ENCODE measurements around the gene P4HA2.

P4HA2 gene

DNA sequence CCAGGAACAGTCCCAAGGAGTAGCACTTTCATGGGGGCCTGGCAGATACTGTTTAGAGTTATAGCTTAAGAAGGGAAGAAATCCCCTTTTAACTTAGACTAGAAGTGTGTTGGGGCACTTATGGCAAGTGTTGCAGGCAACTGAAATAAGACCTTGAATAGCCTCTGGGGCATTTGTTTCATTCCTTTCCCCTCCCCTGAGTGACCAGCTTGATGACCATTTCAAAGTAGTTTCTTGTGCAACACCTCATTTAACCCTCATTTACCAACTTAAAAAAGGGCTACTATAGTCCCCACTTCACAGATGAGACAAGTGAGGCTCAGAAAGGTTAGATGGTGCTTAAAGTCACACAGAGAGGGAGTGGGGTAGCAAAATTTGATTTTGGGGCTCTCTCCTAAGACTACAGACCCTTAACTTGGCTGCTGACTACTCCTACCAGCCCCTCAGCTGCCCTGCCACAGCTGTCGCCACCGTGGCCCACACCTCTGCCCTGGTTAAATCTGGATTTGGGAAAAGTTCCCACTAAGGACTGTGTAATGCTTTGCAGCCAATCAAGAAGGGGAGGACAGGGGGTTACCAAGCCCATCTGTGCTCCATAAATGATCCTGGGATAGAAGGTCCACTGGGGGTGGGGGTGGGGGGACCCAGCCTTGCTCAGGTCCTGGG, 35.4 kb upstream of the P4HA2 start:
- Histone ChIP-seq H3F3A (ENCODE audit: insufficient read depth, low read length) (no peaks in the 10 kb centered on the region), H3K9me2 (replicated peaks; ENCODE audit: insufficient read depth, low read length) (no peaks in the 10 kb centered on the region), H3K4me2 (ENCODE audit: low read depth, low read length) (no peak overlapping the region), H3K36me3 (replicated peaks; ENCODE audit: insufficient read depth, low read length) (no peaks in the 10 kb centered on the region), H3K4me1 (ENCODE audit: low read length) (no peaks in the 10 kb centered on the region), H3K79me2 (ENCODE audit: low read length) (no peaks in the 10 kb centered on the region), H3K27me3 (replicated peaks; ENCODE audit: insufficient read depth, low read length) (no peaks in the 10 kb centered on the region), H3K9ac (ENCODE audit: low read length) (no peak overlapping the region), H2AFZ (ENCODE audit: low read length) (no peak overlapping the region), H3K4me3 (ENCODE audit: low read length) (no peak overlapping the region), H4K20me1 (ENCODE audit: insufficient read depth, low read length) (no peaks in the 10 kb centered on the region), H3K9me3 (replicated peaks; ENCODE audit: insufficient read depth, low read length) (no peaks in the 10 kb centered on the region), H3K27ac (ENCODE audit: low read length) (no peak overlapping the region)
- DNase-seq = no peak
- no peak for TF ChIP-seq EZH2 (optimal IDR thresholded peaks at IDR 0.05; ENCODE audit: low read depth, low read length)
- TF ChIP-seq, protein P1, sequence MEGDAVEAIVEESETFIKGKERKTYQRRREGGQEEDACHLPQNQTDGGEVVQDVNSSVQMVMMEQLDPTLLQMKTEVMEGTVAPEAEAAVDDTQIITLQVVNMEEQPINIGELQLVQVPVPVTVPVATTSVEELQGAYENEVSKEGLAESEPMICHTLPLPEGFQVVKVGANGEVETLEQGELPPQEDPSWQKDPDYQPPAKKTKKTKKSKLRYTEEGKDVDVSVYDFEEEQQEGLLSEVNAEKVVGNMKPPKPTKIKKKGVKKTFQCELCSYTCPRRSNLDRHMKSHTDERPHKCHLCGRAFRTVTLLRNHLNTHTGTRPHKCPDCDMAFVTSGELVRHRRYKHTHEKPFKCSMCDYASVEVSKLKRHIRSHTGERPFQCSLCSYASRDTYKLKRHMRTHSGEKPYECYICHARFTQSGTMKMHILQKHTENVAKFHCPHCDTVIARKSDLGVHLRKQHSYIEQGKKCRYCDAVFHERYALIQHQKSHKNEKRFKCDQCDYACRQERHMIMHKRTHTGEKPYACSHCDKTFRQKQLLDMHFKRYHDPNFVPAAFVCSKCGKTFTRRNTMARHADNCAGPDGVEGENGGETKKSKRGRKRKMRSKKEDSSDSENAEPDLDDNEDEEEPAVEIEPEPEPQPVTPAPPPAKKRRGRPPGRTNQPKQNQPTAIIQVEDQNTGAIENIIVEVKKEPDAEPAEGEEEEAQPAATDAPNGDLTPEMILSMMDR (IDR thresholded peaks at IDR 0.05; ENCODE audit: low read length) = no peak
- no peak for TF ChIP-seq EZH2phosphoT487 (IDR thresholded peaks at IDR 0.05; ENCODE audit: low read length)

DNA sequence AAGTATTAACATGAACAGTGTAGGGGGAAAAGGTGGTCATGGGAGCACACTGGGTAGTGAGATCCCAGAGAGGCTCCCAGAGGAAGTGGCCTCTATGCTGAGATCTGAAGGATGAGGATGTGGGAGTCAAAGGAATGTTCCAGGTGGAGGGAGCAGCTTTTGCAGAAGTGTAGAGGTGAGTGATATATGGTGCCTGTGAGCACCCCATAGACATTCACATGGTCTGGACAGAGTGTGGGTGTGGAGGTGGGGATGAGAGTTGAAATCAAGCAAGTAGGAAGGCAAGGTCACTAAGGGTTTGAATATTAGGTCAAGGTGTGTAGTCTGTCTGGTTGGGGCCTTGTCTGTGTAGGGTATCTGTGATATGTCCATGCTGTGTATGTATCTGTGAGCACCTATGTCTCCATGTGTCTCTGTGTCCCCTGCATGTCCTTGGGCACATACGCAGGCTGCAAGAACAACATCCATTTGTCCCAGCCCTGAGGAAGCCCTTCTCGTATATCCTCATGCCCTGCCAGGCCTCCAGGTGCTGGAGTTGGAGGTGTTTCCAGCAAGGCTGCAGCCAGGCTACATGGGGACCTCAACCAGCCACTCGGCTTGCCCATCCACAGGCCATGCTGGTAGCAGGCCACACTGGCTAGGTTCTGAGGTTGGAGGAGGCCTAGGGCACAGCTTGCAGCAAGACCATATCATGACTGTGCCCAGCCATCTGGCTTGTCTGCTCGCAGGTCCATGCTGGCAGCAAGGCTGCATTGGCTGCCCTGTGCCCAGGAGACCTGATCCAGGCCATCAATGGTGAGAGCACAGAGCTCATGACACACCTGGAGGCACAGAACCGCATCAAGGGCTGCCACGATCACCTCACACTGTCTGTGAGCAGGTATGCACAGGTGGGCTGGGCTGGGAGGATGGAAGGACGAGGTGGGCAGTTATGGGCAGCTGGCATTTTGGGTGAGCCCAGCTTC, 34.5 kb upstream of the P4HA2 start:
- Histone ChIP-seq H3K4me1 (ENCODE audit: low read length) (no peaks in the 10 kb centered on the region), H3K79me2 (ENCODE audit: low read length) (no peaks in the 10 kb centered on the region), H3K9me3 (replicated peaks; ENCODE audit: insufficient read depth, low read length) (no peaks in the 10 kb centered on the region), H3K4me3 (ENCODE audit: low read length) (no peak overlapping the region), H3K9ac (ENCODE audit: low read length) (no peak overlapping the region), H3K4me2 (ENCODE audit: low read depth, low read length) (no peak overlapping the region), H3K36me3 (replicated peaks; ENCODE audit: insufficient read depth, low read length) (no peaks in the 10 kb centered on the region), H3K27me3 (replicated peaks; ENCODE audit: insufficient read depth, low read length) (no peaks in the 10 kb centered on the region), H2AFZ (ENCODE audit: low read length) (no peak overlapping the region), H4K20me1 (ENCODE audit: insufficient read depth, low read length) (no peaks in the 10 kb centered on the region), H3F3A (ENCODE audit: insufficient read depth, low read length) (no peaks in the 10 kb centered on the region), H3K27ac (ENCODE audit: low read length) (no peak overlapping the region), H3K9me2 (replicated peaks; ENCODE audit: insufficient read depth, low read length) (no peaks in the 10 kb centered on the region)
- TF ChIP-seq, protein P1 (IDR thresholded peaks at IDR 0.05; ENCODE audit: low read length) = no peak
- TF ChIP-seq EZH2 (optimal IDR thresholded peaks at IDR 0.05; ENCODE audit: low read depth, low read length) (no peak), EZH2phosphoT487 (IDR thresholded peaks at IDR 0.05; ENCODE audit: low read length) (no peak)
- DNase-seq = no peak

DNA sequence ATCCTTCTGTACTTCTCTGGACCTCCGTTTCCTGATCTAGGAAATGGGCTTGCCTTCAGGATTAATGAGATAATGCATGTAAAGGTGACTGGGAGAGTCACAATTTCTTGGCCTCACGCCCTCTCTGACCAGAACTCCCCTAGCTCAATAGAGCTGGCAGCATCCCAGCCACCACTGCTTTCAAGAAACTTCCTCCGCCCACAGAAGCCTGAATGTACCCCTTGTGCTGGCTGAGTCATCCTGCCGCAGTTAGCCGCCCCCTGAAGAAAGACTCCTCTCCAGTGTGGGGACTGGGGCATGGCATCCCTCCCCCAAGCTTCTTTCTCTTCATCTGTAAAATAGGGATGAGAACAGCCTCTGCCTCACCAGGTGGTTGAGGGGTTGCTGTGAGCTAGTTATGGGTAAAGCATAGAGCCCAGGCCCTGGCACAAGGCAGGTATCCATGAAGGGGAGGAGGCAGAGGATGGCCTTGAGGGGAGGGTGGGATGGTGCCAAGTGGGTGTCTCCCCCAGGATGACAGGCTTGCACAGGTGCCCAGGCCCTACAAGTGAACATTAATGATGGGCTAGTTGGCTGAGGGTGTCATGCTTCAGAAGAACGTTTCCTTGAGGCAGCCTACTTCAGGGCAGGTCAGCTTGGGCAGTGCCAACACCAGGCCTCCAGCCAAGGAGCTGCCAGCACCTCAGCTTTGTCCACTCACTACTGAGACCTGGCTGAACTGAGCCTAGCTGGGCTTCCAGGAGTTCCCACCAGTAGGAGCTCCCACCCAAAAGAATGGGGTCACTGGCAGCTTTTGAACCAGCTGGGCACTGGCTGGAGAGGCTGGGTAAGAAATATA, 33.3 kb upstream of the P4HA2 start:
- H3K27ac ChIP-seq (ENCODE audit: low read length) = no peak overlapping the region
- TF ChIP-seq EZH2phosphoT487 (IDR thresholded peaks at IDR 0.05; ENCODE audit: low read length) (no peak), EZH2 (optimal IDR thresholded peaks at IDR 0.05; ENCODE audit: low read depth, low read length) (no peak)
- TF ChIP-seq, protein P1 (IDR thresholded peaks at IDR 0.05; ENCODE audit: low read length) = no peak
- H3K9me2 ChIP-seq (replicated peaks; ENCODE audit: insufficient read depth, low read length) = no peaks in the 10 kb centered on the region
- no peaks in the 10 kb centered on the region for H3K27me3 ChIP-seq (replicated peaks; ENCODE audit: insufficient read depth, low read length)
- no peaks in the 10 kb centered on the region for H3K4me1 ChIP-seq (ENCODE audit: low read length)
- no peaks in the 10 kb centered on the region for H3F3A ChIP-seq (ENCODE audit: insufficient read depth, low read length)
- H3K9me3 ChIP-seq (replicated peaks; ENCODE audit: insufficient read depth, low read length) = no peaks in the 10 kb centered on the region
- no peaks in the 10 kb centered on the region for H3K36me3 ChIP-seq (replicated peaks; ENCODE audit: insufficient read depth, low read length)
- no peak overlapping the region for H3K4me3 ChIP-seq (ENCODE audit: low read length)
- no peak for DNase-seq
- no peak overlapping the region for H2AFZ ChIP-seq (ENCODE audit: low read length)
- no peak overlapping the region for H3K9ac ChIP-seq (ENCODE audit: low read length)
- no peaks in the 10 kb centered on the region for H4K20me1 ChIP-seq (ENCODE audit: insufficient read depth, low read length)
- no peak overlapping the region for H3K4me2 ChIP-seq (ENCODE audit: low read depth, low read length)
- no peaks in the 10 kb centered on the region for H3K79me2 ChIP-seq (ENCODE audit: low read length)

All from MM.1S (cell line).